Heart right ventricle (tissue), 16 donors: ENCODE data around the gene RPRD2. TPM values are rescaled to one million over a fixed set of nuclear protein-coding genes. Genes with fewer than 3 reads are reported as not detected.
A peak's percentile ranks its signal among the peaks of the same experiment; 100 is the strongest.

Source experiments
- ATAC-seq, 8 donors: fragments of 200-7000 bp; cut with Tn5 transposase; one replicate each; pipeline ENCODE4 v1.9.1; 2020; ENCODE audit warnings: mild to moderate bottlenecking in 8 of 8, moderate library complexity in 8 of 8, moderate number of reproducible peaks in 1 of 8
- DNase-seq, 2 donors: peaks; one replicate each; pipeline ENCODE4 v3.0.0-alpha.2; 2020
- H3K27ac ChIP-seq, 10 donors: fragments of 200-600 bp; sonication (generic) in 2 of 10; one replicate each; pipeline versions ENCODE4 v1.5.0 to v1.8.0; 2020 to 2022; ENCODE audit warnings: mild to moderate bottlenecking in 3 of 10
- H3K27me3 ChIP-seq, 7 donors: fragments of 200-600 bp; one replicate each; pipeline ENCODE4 v1.8.0; 2021 to 2022; ENCODE audit warnings: mild to moderate bottlenecking in 2 of 7
- H3K36me3 ChIP-seq, 9 donors: fragments of 200-600 bp; sonication (generic) in 1 of 9; one replicate each; pipeline versions ENCODE4 v1.5.0 to v1.8.0; 2020 to 2022; ENCODE audit warnings: mild to moderate bottlenecking in 2 of 9
- H3K4me1 ChIP-seq, 9 donors: fragments of 200-600 bp; sonication (generic) in 1 of 9; one replicate each; pipeline versions ENCODE4 v1.5.0 to v1.8.0; 2020 to 2022; ENCODE audit warnings: mild to moderate bottlenecking in 4 of 9
- H3K4me3 ChIP-seq, 10 donors: fragments of 200-600 bp; sonication (generic) in 2 of 10; one replicate each; pipeline versions ENCODE4 v1.5.0 to v1.8.0; 2020 to 2022; ENCODE audit warnings: mild to moderate bottlenecking in 7 of 10, moderate library complexity in 2 of 10
- H3K9me3 ChIP-seq, 11 donors: fragments of 200-600 bp in 10 of 11; sonication (generic) in 2 of 11; one replicate each; pipeline versions ENCODE4 v1.5.0 to v1.8.0; 2013 to 2022; ENCODE audit warnings: mild to moderate bottlenecking in 2 of 11, control low read depth in 1 of 11, moderate library complexity in 1 of 11
- CTCF ChIP-seq, 9 donors: fragments of 200-600 bp; sonication (generic) in 2 of 9; IDR thresholded peaks; one replicate each; pipeline versions ENCODE4 v1.5.0 to v1.8.0; 2021 to 2022; ENCODE audit warnings: antibody characterized with exemption in 9 of 9, mild to moderate bottlenecking in 5 of 9, moderate library complexity in 1 of 9
- WGBS, 2 donors: extraction: QIAGEN DNeasy Blood & Tissue Kit; methylation state at CpG; one replicate each; pipeline ENCODE4 v1.1.7; 2013; ENCODE audit warnings: inconsistent platforms in 1 of 2; 5-methylcytosine and 5-hydroxymethylcytosine counted together
- intact Hi-C, 10 donors: fragments of 100-400 bp; cut with DNase I; formaldehyde crosslinking; loops; one replicate each; pipeline versions ENCODE4 v1.11.1 to v1.14.2; 2022
- polyA plus RNA-seq, 2 donors: library from polyadenylated mRNA; stranded (reverse); fragments of 200-250 nt; gene quantifications; one replicate each; pipeline ENCODE4 v1.2.3, GENCODE V29; 2013
- total RNA-seq, 10 donors: library from RNA; stranded (reverse); fragmentation: NEBNext Ultra II Directional in 3 of 10; extraction: Animal tissue kit (Norgen Biotek cat#: 25700) in 3 of 10; gene quantifications; one replicate each; pipeline versions ENCODE4 v1.2.1 to v1.2.4, GENCODE V29; 2021 to 2023
- donor health status: Arrhythmogenic right ventricular cardiomyopathy.
- donor health status: ischemic (EF 13 %, LVEDD 7.1; RV severe dilation, severe dysfunction).
- donor health status: healthy with polysubstance abuse.
- donor health status: DM: no; HTN: yes; CAD: no.
- donor health status: DM: no; HTN: no; CAD: no.
- donor health status: ischemic (EF 25% LVEDD 6.9; RV normal size, moderate dysfunction).
- donor health status: ischemic (EF 25% LVEDD 5.7; RV mildly dilated, moderate dysfunction).
- donor health status: healthy.
- donor health status: DM: yes; HTN: yes; CAD: no.
- donor health status: Ischemic cardiomyopathy.
- donor health status: ischemic (EF 35%, LVEDD 5.7; RV mildly dilated, moderate dysfunction).
- donor health status: nonischemic (EF 11% LVEDD 7.7; RV severe dilation, severe dysfunction).
- donor health status: DM: yes; HTN: yes; CAD: no.
- donor health status: PGD.
- donor health status: ischemic (EF 29% LVEDD 5.4; RV normal size, mild dysfunction).
- donor health status: nonischemic (EF 23%, LVEDD 6.1; RV moderate dilation, normal function).

Gene RPRD2
- total and polyA plus RNA-seq, 12 donors = 4.0 to 34.5 (median 27.9) TPM

- Histone ChIP-seq H3K27me3 (no peaks in the 10 kb centered on the region), H3K4me1 (peaks cover 0 to 47% (median 31%) of the 10 kb centered on the region in 9 donors), H3K4me3 (no peak overlapping the region), H3K9me3 (no peaks in the 10 kb centered on the region), H3K36me3 (peaks cover 0 to 35% (median 4%) of the 10 kb centered on the region in 9 donors), H3K27ac (no peak overlapping the region)
- WGBS, 2 donors = 85 to 93% methylated on average over 17 of the region's 17 CpGs
- intact Hi-C loops = no loop called here
- DNase-seq = no peak
- no peak for TF ChIP-seq CTCF (IDR thresholded peaks at IDR 0.05)
- ATAC-seq = no peak
These were observed 148.2 kb downstream of the RPRD2 start for GRCh38 chr1:150511985-150512660.

GRCh38 chr1:150512846-150513245, 148.9 kb downstream of the RPRD2 start:
- intact Hi-C loops = no loop called here
- WGBS, 2 donors = 76 to 79% methylated on average over 2 of the region's 2 CpGs
- no peak for DNase-seq
- ATAC-seq = no peak
- Histone ChIP-seq H3K27ac (no peak overlapping the region), H3K27me3 (no peaks in the 10 kb centered on the region), H3K9me3 (no peaks in the 10 kb centered on the region), H3K4me3 (no peak overlapping the region), H3K36me3 (peaks cover 0 to 34% (median 3%) of the 10 kb centered on the region in 9 donors), H3K4me1 (peaks cover 0 to 43% (median 26%) of the 10 kb centered on the region in 9 donors)
- TF ChIP-seq CTCF (IDR thresholded peaks at IDR 0.05) = no peak

GRCh38 chr1:150513351-150513791, 149.4 kb downstream of the RPRD2 start:
- Histone ChIP-seq H3K4me1 (peaks cover 0 to 39% (median 21%) of the 10 kb centered on the region in 9 donors), H3K27me3 (no peaks in the 10 kb centered on the region), H3K9me3 (no peaks in the 10 kb centered on the region), H3K4me3 (no peak overlapping the region), H3K36me3 (peaks cover 0 to 34% (median 3%) of the 10 kb centered on the region in 9 donors), H3K27ac (peak overlapping the region in 1 of 10 donors; percentile 20)
- TF ChIP-seq CTCF (IDR thresholded peaks at IDR 0.05) = no peak
- no peak for DNase-seq
- intact Hi-C loops = no loop called here
- ATAC-seq = no peak
- 81 to 82% methylated on average over 7 of the region's 7 CpGs for WGBS, 2 donors

- Histone ChIP-seq H3K27ac (peak overlapping the region in 3 of 10 donors; percentile 83 to 94 (median 87)), H3K36me3 (peaks cover 0 to 34% (median 3%) of the 10 kb centered on the region in 9 donors), H3K4me3 (peak overlapping the region in 1 of 10 donors; percentile 78), H3K9me3 (no peaks in the 10 kb centered on the region), H3K4me1 (peaks cover 0 to 30% (median 18%) of the 10 kb centered on the region in 9 donors), H3K27me3 (no peaks in the 10 kb centered on the region)
- DNase-seq (no peak), ATAC-seq (no peak)
- intact Hi-C loops = no loop called here
- 90% methylated on average over 9 of the region's 9 CpGs for WGBS, 2 donors
- no peak for TF ChIP-seq CTCF (IDR thresholded peaks at IDR 0.05)
These were observed 150.3 kb downstream of the RPRD2 start for GRCh38 chr1:150514260-150514659.
